A673 (cell line): Measurements from ENCODE around the gene FGF22.

ENCODE experiments used
- CTCF ChIP-seq: fragments of 300-800, 200-600 bp; sonication (generic); conservative IDR thresholded peaks from 2 replicates; pipeline ENCODE4 v1.5.1; 2017; ENCODE audit warnings: low read depth, mild to moderate bottlenecking, antibody characterized with exemption, low read length, moderate library complexity, mixed read lengths
- EZH2 ChIP-seq: fragments of 200-600 bp; sonication (generic); IDR thresholded peaks from 2 replicates; pipeline ENCODE4 v1.6.1; 2017; ENCODE audit warnings: borderline replicate concordance, low read depth, mild to moderate bottlenecking, mixed read lengths, antibody characterized with exemption, low read length; ENCODE audit not compliant: poor library complexity, severe bottlenecking

DNA sequence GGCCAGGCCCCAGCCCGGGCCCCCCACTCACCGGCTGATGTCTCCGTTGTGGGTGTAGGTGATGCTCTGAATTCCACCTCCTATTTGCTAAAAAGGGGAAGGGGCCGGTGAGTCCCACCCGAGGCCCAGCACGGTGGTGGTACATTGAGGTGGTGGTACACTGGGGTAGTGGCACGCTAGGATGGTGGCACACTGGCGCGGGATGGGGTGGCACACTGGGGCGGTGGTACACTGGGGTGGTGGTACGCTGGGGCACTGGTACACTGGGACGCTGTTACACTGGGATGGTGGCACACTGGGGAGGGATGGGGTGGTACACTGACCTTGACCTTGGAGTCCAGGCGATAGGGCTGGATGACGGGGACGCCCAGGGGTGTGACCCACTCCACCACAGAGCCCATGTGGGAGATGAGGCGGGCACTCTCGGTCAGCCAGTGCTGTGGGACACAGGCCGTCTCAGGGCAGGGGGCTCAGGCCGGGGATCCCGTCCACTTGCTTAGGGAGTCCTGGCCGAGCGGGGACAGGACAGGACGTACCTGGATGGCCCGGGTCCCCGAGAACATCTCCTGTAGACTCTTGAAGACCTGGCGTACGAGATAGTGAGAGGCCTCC, 20.9 kb upstream of the FGF22 start:
- no peak for TF ChIP-seq EZH2
- TF ChIP-seq CTCF, result no peak
